ENCODE data around the gene RAB40B.

- TF ChIP-seq REST (IDR thresholded peaks at IDR 0.05), result no peak
- no peak for TF ChIP-seq JUND (IDR thresholded peaks at IDR 0.05)
- TF ChIP-seq CTCF (IDR thresholded peaks at IDR 0.05; ENCODE audit: low read depth, low read length, missing input control), result no peak
Observed at GRCh38 chr17:82675476-82676245, 22.8 kb downstream of the RAB40B start.

Data from liver (tissue), 3 donors.